ENCODE results near the gene RABL2B. TPM values are rescaled to one million over a fixed set of nuclear protein-coding genes. Genes with fewer than 3 reads are reported as not detected.
"Not testable (repeated sequence)": the region's sequence is repeated elsewhere in the genome, so short reads cannot be mapped to it uniquely, and the experiment has no call there.

Gene RABL2B
- polyA plus RNA-seq, result 10 to 100 TPM in 3 of 4 donors, 1 to 10 TPM in 1; 7.6 to 31.3 (median 12.7) TPM
- long read RNA-seq, donor 1, partial matches to known transcripts, result 15 of 20 reads
- long read RNA-seq, donor 1, other reads (novel, unspliced or antisense), result 0 of 20 reads
- long read RNA-seq, donor 2, result 0 reads
- long read RNA-seq, donor 3, partial matches to known transcripts, result 0 of 5 reads
- long read RNA-seq, donor 3, other reads (novel, unspliced or antisense), result 5 of 5 reads
- long read RNA-seq, donor 4, result 0 reads
- long read RNA-seq, donor 5, partial matches to known transcripts, result 0 of 1 reads
- long read RNA-seq, donor 5, other reads (novel, unspliced or antisense), result 0 of 1 reads
- long read RNA-seq, donor 6, partial matches to known transcripts, result 5 of 7 reads
- long read RNA-seq, donor 6, other reads (novel, unspliced or antisense), result 0 of 7 reads
- long read RNA-seq, donor 7, partial matches to known transcripts, result 0 of 5 reads
- long read RNA-seq, donor 7, other reads (novel, unspliced or antisense), result 0 of 5 reads
- long read RNA-seq, donor 8, result 0 reads
- long read RNA-seq, donor 9, partial matches to known transcripts, result 0 of 2 reads
- long read RNA-seq, donor 9, other reads (novel, unspliced or antisense), result 0 of 2 reads
- long read RNA-seq, donor 10, partial matches to known transcripts, result 0 of 5 reads
- long read RNA-seq, donor 10, other reads (novel, unspliced or antisense), result 0 of 5 reads

GRCh38 chr22:50783033-50783879, at the start of gene RABL2B:
RABL2B (minus strand) TSS chr22:50783636; CDS start chr22:50782294, 1,342 bp downstream.
- WGBS, 3 donors, result 0 to 1% (median 0%) methylated on average over 23 to 56 of the region's 77 CpGs
- H3K36me3 ChIP-seq (ENCODE audit: control insufficient read depth in 3 of 3, insufficient read depth in 2 of 3, low read depth in 1 of 3, low read length in 3 of 3); FAIRE-seq; H3K9me3 ChIP-seq (ENCODE audit: control insufficient read depth in 2 of 2, insufficient read depth in 1 of 2, low read depth in 1 of 2, low read length in 1 of 2); H3K4me1 ChIP-seq (ENCODE audit: control insufficient read depth in 3 of 3, insufficient read depth in 2 of 3, low read depth in 1 of 3, low read length in 2 of 3); H3K27me3 ChIP-seq (ENCODE audit: control insufficient read depth in 3 of 3, insufficient read depth in 3 of 3, low read length in 3 of 3); H3K27ac ChIP-seq (ENCODE audit: low read depth in 1 of 3, low read length in 2 of 3): not testable (repeated sequence)
- peak within 1 kb of the TSS; percentile 35 to 50 (median 46) for H3K4me3 ChIP-seq (ENCODE audit: low read depth in 1 of 3, low read length in 3 of 3)
- peak; percentile 91 to 95 for DNase-seq

- DNase-seq; H3K27me3 ChIP-seq (ENCODE audit: control insufficient read depth in 3 of 3, insufficient read depth in 3 of 3, low read length in 3 of 3); H3K4me1 ChIP-seq (ENCODE audit: control insufficient read depth in 3 of 3, insufficient read depth in 2 of 3, low read depth in 1 of 3, low read length in 2 of 3); H3K27ac ChIP-seq (ENCODE audit: low read depth in 1 of 3, low read length in 2 of 3); FAIRE-seq; H3K9me3 ChIP-seq (ENCODE audit: control insufficient read depth in 2 of 2, insufficient read depth in 1 of 2, low read depth in 1 of 2, low read length in 1 of 2); H3K36me3 ChIP-seq (ENCODE audit: control insufficient read depth in 3 of 3, insufficient read depth in 2 of 3, low read depth in 1 of 3, low read length in 3 of 3); H3K4me3 ChIP-seq (ENCODE audit: low read depth in 1 of 3, low read length in 3 of 3): not testable (repeated sequence)
- WGBS, 3 donors, result 59 to 97% (median 93%) methylated on average over 2 to 4 of the region's 5 CpGs
Measured at GRCh38 chr22:50786936-50787335, 3.5 kb upstream of the RABL2B start.

DNA sequence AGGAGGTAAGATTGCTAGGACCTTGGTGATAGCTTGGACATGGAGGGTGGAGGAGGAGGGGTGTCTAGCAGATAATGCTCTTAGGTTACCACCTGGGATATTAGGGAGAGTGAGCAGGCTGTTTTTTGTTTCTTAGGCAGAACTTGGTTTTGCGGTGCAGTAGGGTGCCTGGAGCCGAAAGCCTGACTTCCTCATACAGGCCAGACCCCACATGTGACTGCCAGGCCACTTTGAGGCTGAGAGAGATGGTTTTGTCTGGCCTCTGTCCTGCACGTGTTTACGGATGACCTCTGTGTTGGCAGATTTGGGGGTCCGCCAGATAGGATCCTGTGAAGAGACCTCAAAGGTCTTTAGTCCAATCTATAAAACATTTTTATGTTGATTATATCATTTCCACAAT, 1.9 kb upstream of the RABL2B start:
- 76 to 96% (median 89%) methylated on average over 5 of the region's 5 CpGs for WGBS, 3 donors

DNA sequence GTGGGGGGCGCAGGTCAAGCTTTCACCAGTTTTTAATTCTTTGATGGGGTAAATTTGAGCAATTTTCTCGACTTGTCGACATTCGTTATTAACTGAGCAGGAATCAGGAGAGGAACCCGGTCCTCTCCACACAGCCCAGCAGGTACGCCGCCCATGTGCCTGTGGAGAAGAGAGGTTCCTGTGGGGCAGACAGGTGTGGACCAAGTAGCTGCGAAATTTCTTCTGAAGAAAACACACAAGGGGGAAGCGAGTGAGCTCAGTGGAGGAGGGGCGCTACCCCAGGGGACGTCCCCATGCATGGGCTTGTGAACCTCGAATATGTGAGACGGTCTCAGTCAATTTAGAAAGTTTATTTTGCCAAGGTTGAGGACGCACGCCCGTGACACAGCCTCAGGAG, 442 bp upstream of the RABL2B start:
- not testable (repeated sequence) for H3K27me3 ChIP-seq (ENCODE audit: control insufficient read depth in 3 of 3, insufficient read depth in 3 of 3, low read length in 3 of 3); H3K36me3 ChIP-seq (ENCODE audit: control insufficient read depth in 3 of 3, insufficient read depth in 2 of 3, low read depth in 1 of 3, low read length in 3 of 3); FAIRE-seq; H3K27ac ChIP-seq (ENCODE audit: low read depth in 1 of 3, low read length in 2 of 3); H3K9me3 ChIP-seq (ENCODE audit: control insufficient read depth in 2 of 2, insufficient read depth in 1 of 2, low read depth in 1 of 2, low read length in 1 of 2); H3K4me1 ChIP-seq (ENCODE audit: control insufficient read depth in 3 of 3, insufficient read depth in 2 of 3, low read depth in 1 of 3, low read length in 2 of 3)
- H3K4me3 ChIP-seq (ENCODE audit: low read depth in 1 of 3, low read length in 3 of 3), result peak overlapping the region in 2 of 3 donors; percentile 36 to 46
- peak in 1 of 2 donors; percentile 5 for DNase-seq
- 0 to 2% (median 0%) methylated on average over 7 to 10 of the region's 16 CpGs for WGBS, 3 donors

More for the DNA sequence above, 1.9 kb upstream of the RABL2B start:
- not testable (repeated sequence) for H3K27ac ChIP-seq (ENCODE audit: low read depth in 1 of 3, low read length in 2 of 3); H3K36me3 ChIP-seq (ENCODE audit: control insufficient read depth in 3 of 3, insufficient read depth in 2 of 3, low read depth in 1 of 3, low read length in 3 of 3); H3K9me3 ChIP-seq (ENCODE audit: control insufficient read depth in 2 of 2, insufficient read depth in 1 of 2, low read depth in 1 of 2, low read length in 1 of 2); H3K27me3 ChIP-seq (ENCODE audit: control insufficient read depth in 3 of 3, insufficient read depth in 3 of 3, low read length in 3 of 3); FAIRE-seq; H3K4me3 ChIP-seq (ENCODE audit: low read depth in 1 of 3, low read length in 3 of 3); DNase-seq; H3K4me1 ChIP-seq (ENCODE audit: control insufficient read depth in 3 of 3, insufficient read depth in 2 of 3, low read depth in 1 of 3, low read length in 2 of 3)

DNA sequence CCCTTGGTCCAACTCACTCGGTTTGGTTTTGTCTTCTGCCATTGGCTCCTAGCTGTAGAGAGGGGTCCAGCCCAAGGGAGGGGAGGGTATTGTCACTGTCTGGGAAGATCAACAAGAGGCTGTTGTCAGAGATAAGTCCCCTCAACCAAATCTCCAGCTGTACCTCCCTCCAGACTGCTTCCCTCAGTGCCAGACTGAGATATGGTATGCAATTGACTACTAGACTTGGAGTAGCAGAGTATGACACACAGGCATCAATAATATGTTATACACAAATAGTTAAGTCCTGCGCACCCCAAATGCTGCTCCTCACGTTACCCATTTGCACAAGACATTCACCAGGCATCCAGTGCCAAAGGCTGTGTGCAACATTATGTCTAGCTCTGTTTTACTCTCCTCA, 1.2 kb downstream of the RABL2B start:
- WGBS, 3 donors, result 88 to 100% (median 92%) methylated on average over 2 of the region's 3 CpGs
- not testable (repeated sequence) for H3K9me3 ChIP-seq (ENCODE audit: control insufficient read depth in 2 of 2, insufficient read depth in 1 of 2, low read depth in 1 of 2, low read length in 1 of 2); H3K4me3 ChIP-seq (ENCODE audit: low read depth in 1 of 3, low read length in 3 of 3); FAIRE-seq; H3K4me1 ChIP-seq (ENCODE audit: control insufficient read depth in 3 of 3, insufficient read depth in 2 of 3, low read depth in 1 of 3, low read length in 2 of 3); DNase-seq; H3K27me3 ChIP-seq (ENCODE audit: control insufficient read depth in 3 of 3, insufficient read depth in 3 of 3, low read length in 3 of 3); H3K27ac ChIP-seq (ENCODE audit: low read depth in 1 of 3, low read length in 2 of 3); H3K36me3 ChIP-seq (ENCODE audit: control insufficient read depth in 3 of 3, insufficient read depth in 2 of 3, low read depth in 1 of 3, low read length in 3 of 3)

DNA sequence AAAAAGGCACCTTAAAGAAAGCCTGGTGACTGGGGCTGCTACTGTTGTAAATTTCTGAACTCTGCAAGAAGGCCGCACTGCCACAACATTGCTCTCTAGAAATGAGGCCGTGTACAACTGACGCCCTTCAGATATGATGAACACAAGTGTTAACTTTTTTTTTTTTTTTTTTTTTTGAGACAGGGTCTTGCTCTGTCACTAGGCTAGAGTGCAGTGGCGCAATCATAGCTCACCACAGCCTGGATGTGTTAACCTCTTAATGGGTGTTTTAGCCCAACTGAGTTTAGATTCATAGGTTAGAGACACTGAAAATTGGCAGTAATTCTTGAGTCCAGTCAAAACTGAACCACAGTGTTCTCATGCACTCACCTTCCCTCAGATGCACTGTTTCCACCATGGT, 3.2 kb downstream of the RABL2B start:
- not testable (repeated sequence) for DNase-seq; H3K4me1 ChIP-seq (ENCODE audit: control insufficient read depth in 3 of 3, insufficient read depth in 2 of 3, low read depth in 1 of 3, low read length in 2 of 3); H3K36me3 ChIP-seq (ENCODE audit: control insufficient read depth in 3 of 3, insufficient read depth in 2 of 3, low read depth in 1 of 3, low read length in 3 of 3); H3K4me3 ChIP-seq (ENCODE audit: low read depth in 1 of 3, low read length in 3 of 3); FAIRE-seq; H3K27ac ChIP-seq (ENCODE audit: low read depth in 1 of 3, low read length in 2 of 3); H3K9me3 ChIP-seq (ENCODE audit: control insufficient read depth in 2 of 2, insufficient read depth in 1 of 2, low read depth in 1 of 2, low read length in 1 of 2); H3K27me3 ChIP-seq (ENCODE audit: control insufficient read depth in 3 of 3, insufficient read depth in 3 of 3, low read length in 3 of 3)
- 58 to 88% (median 80%) methylated on average over 4 of the region's 4 CpGs for WGBS, 3 donors

DNA sequence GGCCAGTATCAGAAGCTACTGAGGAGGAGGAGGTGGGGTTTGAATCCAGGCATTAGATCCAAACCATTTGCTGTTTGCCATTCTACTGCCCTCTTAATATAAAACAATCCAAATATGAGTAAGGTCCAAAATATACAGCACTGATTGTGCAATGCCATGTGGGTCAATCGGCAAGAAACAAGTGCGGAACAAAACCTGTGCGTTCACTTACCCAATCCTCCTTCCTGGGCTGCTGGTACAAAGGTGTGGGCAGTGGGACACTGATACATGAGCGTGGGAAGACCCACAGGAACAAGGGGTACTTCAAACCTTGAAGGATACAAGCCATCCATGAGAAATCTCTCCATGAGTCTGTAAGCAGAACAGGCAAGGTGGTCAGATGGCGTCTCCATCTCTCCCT, 5.8 kb downstream of the RABL2B start:
- not testable (repeated sequence) for H3K4me1 ChIP-seq (ENCODE audit: control insufficient read depth in 3 of 3, insufficient read depth in 2 of 3, low read depth in 1 of 3, low read length in 2 of 3); H3K36me3 ChIP-seq (ENCODE audit: control insufficient read depth in 3 of 3, insufficient read depth in 2 of 3, low read depth in 1 of 3, low read length in 3 of 3); H3K4me3 ChIP-seq (ENCODE audit: low read depth in 1 of 3, low read length in 3 of 3); H3K9me3 ChIP-seq (ENCODE audit: control insufficient read depth in 2 of 2, insufficient read depth in 1 of 2, low read depth in 1 of 2, low read length in 1 of 2); H3K27me3 ChIP-seq (ENCODE audit: control insufficient read depth in 3 of 3, insufficient read depth in 3 of 3, low read length in 3 of 3); FAIRE-seq; H3K27ac ChIP-seq (ENCODE audit: low read depth in 1 of 3, low read length in 2 of 3); DNase-seq
- WGBS, 3 donors, result 89 to 94% (median 94%) methylated on average over 5 of the region's 5 CpGs

- FAIRE-seq; H3K27me3 ChIP-seq (ENCODE audit: control insufficient read depth in 3 of 3, insufficient read depth in 3 of 3, low read length in 3 of 3); H3K4me1 ChIP-seq (ENCODE audit: control insufficient read depth in 3 of 3, insufficient read depth in 2 of 3, low read depth in 1 of 3, low read length in 2 of 3); H3K4me3 ChIP-seq (ENCODE audit: low read depth in 1 of 3, low read length in 3 of 3); H3K27ac ChIP-seq (ENCODE audit: low read depth in 1 of 3, low read length in 2 of 3); H3K9me3 ChIP-seq (ENCODE audit: control insufficient read depth in 2 of 2, insufficient read depth in 1 of 2, low read depth in 1 of 2, low read length in 1 of 2); H3K36me3 ChIP-seq (ENCODE audit: control insufficient read depth in 3 of 3, insufficient read depth in 2 of 3, low read depth in 1 of 3, low read length in 3 of 3): not testable (repeated sequence)
- peak; percentile 21 to 60 for DNase-seq
- WGBS, 3 donors, result 20 to 34% (median 24%) methylated on average over 12 of the region's 12 CpGs
Measured at GRCh38 chr22:50775132-50775531, 8.3 kb downstream of the RABL2B start.
